Measurements from ENCODE around the gene OPRL1.
A peak's percentile ranks its signal among the peaks of the same experiment; 100 is the strongest.

The OPRL1 gene

GRCh38 chr20:64090165-64090564 is 10.3 kb downstream of the OPRL1 start:
- H3K4me3 ChIP-seq (ENCODE audit: low read depth, low read length) = no peak overlapping the region
- no peaks in the 10 kb centered on the region for H3K36me3 ChIP-seq
- no peaks in the 10 kb centered on the region for H3K27me3 ChIP-seq (ENCODE audit: insufficient read depth, low read depth, severe bottlenecking)
- TF ChIP-seq CTCF (IDR thresholded peaks at IDR 0.05; ENCODE audit: low read depth, low read length) = no peak
- H3K9me3 ChIP-seq (ENCODE audit: severe bottlenecking) = no peaks in the 10 kb centered on the region
- H3K27ac ChIP-seq = no peak overlapping the region
- DNase-seq = no peak

- H3K4me3 ChIP-seq (ENCODE audit: low read depth, low read length) = no peak overlapping the region
- no peak for TF ChIP-seq CTCF (IDR thresholded peaks at IDR 0.05; ENCODE audit: low read depth, low read length)
- no peaks in the 10 kb centered on the region for H3K36me3 ChIP-seq
- H3K27ac ChIP-seq = no peak overlapping the region
- no peak for DNase-seq
- no peaks in the 10 kb centered on the region for H3K27me3 ChIP-seq (ENCODE audit: insufficient read depth, low read depth, severe bottlenecking)
- no peaks in the 10 kb centered on the region for H3K9me3 ChIP-seq (ENCODE audit: severe bottlenecking)
Observed at GRCh38 chr20:64091340-64091739, 11.5 kb downstream of the OPRL1 start.

GRCh38 chr20:64091770-64092169 is 11.9 kb downstream of the OPRL1 start:
- no peaks in the 10 kb centered on the region for H3K36me3 ChIP-seq
- no peak for TF ChIP-seq CTCF (IDR thresholded peaks at IDR 0.05; ENCODE audit: low read depth, low read length)
- DNase-seq = peak; percentile 61
- no peaks in the 10 kb centered on the region for H3K9me3 ChIP-seq (ENCODE audit: severe bottlenecking)
- peak overlapping the region; percentile 23 for H3K4me3 ChIP-seq (ENCODE audit: low read depth, low read length)
- no peak overlapping the region for H3K27ac ChIP-seq
- H3K27me3 ChIP-seq (ENCODE audit: insufficient read depth, low read depth, severe bottlenecking) = no peaks in the 10 kb centered on the region

GRCh38 chr20:64092258-64093012 is 12.6 kb downstream of the OPRL1 start:
- Histone ChIP-seq H3K4me3 (ENCODE audit: low read depth, low read length) (peak overlapping the region; percentile 23), H3K27me3 (ENCODE audit: insufficient read depth, low read depth, severe bottlenecking) (no peaks in the 10 kb centered on the region), H3K9me3 (ENCODE audit: severe bottlenecking) (no peaks in the 10 kb centered on the region), H3K36me3 (no peaks in the 10 kb centered on the region), H3K27ac (no peak overlapping the region)
- TF ChIP-seq CTCF (IDR thresholded peaks at IDR 0.05; ENCODE audit: low read depth, low read length) = no peak
- DNase-seq = no peak

- DNase-seq = peak; percentile 42
- no peak for TF ChIP-seq CTCF (IDR thresholded peaks at IDR 0.05; ENCODE audit: low read depth, low read length)
- no peaks in the 10 kb centered on the region for H3K36me3 ChIP-seq
- no peak overlapping the region for H3K27ac ChIP-seq
- H3K4me3 ChIP-seq (ENCODE audit: low read depth, low read length) = peak overlapping the region; percentile 10
- H3K9me3 ChIP-seq (ENCODE audit: severe bottlenecking) = no peaks in the 10 kb centered on the region
- H3K27me3 ChIP-seq (ENCODE audit: insufficient read depth, low read depth, severe bottlenecking) = no peaks in the 10 kb centered on the region
Observed at GRCh38 chr20:64093013-64093503, 13.2 kb downstream of the OPRL1 start.

GRCh38 chr20:64095455-64095854 is 15.6 kb downstream of the OPRL1 start:
- TF ChIP-seq CTCF (IDR thresholded peaks at IDR 0.05; ENCODE audit: low read depth, low read length) = no peak
- Histone ChIP-seq H3K27ac (no peak overlapping the region), H3K4me3 (ENCODE audit: low read depth, low read length) (no peak overlapping the region), H3K27me3 (ENCODE audit: insufficient read depth, low read depth, severe bottlenecking) (no peaks in the 10 kb centered on the region), H3K9me3 (ENCODE audit: severe bottlenecking) (no peaks in the 10 kb centered on the region), H3K36me3 (no peaks in the 10 kb centered on the region)
- DNase-seq = no peak

Measured in WERI-Rb-1 (cell line).